RKO (cell line): Measurements from ENCODE around the gene PPP1R1B.

Experiments
- DNase-seq: peaks from one replicate; pipeline ENCODE4 v3.0.0-alpha.2; 2016; ENCODE audit warnings: low spot score

PPP1R1B gene

GRCh38 chr17:39667945-39668924 is 41.5 kb downstream of the PPP1R1B start, which contains the start of gene PNMT:
Gene PNMT (plus strand): TSS chr17:39668453. CDS start chr17:39668476, 23 bp downstream.
- no peak for DNase-seq

- DNase-seq: no peak
Observed at GRCh38 chr17:39669897-39670735, 43.4 kb downstream of the PPP1R1B start.

DNA sequence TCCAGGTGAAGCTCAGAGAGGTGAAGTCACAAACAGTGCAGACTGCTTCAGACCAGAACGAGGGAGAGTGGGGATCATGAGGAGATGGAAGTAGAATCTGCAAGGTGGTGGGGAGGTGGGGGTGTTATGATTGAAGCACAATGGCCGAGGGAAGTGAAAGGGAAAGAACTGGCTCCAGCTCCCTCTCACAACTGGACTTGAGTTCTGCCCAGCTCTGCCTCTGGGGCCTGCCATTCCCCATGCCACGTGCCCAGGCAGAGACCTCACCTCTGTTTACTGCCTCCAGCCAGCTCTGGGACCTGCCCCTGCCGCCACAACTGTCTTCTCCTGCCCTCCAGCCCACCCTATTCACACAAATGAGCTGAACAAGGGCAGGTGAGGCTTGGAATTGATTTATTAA is 44.0 kb downstream of the PPP1R1B start:
- no peak for DNase-seq

- no peak for DNase-seq
Observed at GRCh38 chr17:39671651-39672521, 45.1 kb downstream of the PPP1R1B start.

GRCh38 chr17:39672522-39673334 is 46.0 kb downstream of the PPP1R1B start:
- DNase-seq: no peak

GRCh38 chr17:39673335-39674081 is 46.8 kb downstream of the PPP1R1B start:
- no peak for DNase-seq

DNA sequence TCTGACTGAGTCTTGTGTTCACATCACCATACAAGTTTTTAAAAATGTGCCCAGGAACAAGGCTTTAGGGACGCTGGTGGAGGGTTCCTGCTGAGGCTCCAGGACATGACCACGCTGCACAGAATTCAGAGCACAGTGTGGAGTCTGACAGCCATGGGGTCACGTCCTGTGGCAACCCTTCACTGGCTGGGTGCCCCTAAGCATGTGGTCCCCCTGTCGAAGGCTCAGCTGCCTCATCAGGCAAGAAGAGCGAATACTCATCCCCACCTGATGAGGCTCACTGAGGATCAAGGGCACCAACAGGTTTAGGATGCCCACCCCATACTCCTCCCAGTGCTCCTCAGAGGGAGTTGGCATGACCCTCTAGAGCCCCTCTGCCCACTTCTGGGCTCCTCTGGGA is 47.4 kb downstream of the PPP1R1B start:
- no peak for DNase-seq

- no peak for DNase-seq
Observed at GRCh38 chr17:39674702-39675389, 48.1 kb downstream of the PPP1R1B start.

GRCh38 chr17:39675390-39676082 is 48.8 kb downstream of the PPP1R1B start:
- no peak for DNase-seq

- DNase-seq: no peak
Observed at GRCh38 chr17:39676198-39676819, 49.6 kb downstream of the PPP1R1B start.

DNA sequence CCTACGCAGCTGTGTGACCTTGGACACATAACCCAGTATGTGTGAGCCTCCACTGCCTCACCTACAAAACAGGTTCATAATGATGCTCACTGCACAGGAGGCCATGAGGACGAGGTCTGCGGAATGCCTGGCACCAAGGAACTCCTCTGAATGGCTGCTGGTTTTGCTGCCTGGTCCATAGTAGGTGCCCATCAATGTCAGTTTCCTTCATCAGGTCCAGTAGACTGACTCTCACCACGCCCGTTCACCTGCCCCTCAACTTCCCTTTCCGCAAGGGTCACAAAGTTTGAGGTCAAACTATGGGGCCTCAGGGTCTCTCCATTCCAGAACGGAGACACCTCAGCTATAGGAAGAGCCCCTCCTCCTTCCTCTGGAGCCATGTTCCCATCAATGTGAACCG is 50.3 kb downstream of the PPP1R1B start:
- no peak for DNase-seq

GRCh38 chr17:39677542-39678339 is 51.0 kb downstream of the PPP1R1B start:
- DNase-seq: no peak

GRCh38 chr17:39678340-39679116 is 51.8 kb downstream of the PPP1R1B start:
- DNase-seq: no peak

DNA sequence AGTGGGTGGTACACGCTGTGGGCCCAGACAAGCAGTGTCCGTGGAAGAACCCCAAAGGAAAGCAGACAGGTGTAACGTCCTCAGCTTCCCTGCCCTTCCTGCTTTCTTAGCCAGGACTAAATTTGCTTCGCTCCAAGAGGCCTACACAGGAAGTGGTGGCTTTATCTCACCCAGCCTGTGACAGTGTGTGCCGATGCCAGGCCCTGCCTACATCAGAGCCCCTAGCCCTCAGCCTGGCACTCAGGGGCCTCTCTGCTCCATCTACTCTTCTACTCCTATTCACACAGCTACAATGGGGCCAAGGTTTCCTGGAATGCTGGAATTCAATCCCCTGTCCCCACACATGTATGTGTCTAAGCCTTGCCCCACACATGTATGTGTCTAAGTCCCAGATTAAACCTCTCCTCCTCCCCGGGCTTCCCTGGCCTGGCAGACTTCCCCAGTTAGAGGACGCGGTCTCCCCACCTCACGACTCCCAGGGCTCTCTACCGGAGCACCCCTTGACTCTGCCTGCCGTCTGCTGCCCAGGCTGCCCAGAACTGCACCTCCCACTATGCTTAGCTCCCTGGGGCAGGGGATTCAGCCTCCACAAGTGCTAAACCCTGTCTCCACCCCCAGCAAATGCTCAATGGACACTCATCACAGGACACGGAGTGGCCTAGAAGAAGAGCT is 52.9 kb downstream of the PPP1R1B start:
- no peak for DNase-seq

GRCh38 chr17:39683295-39683939 is 56.7 kb downstream of the PPP1R1B start:
- no peak for DNase-seq
